Measurements from ENCODE around the gene NCOA1.

GRCh38 chr2:24558781-24559472 lies 67.9 kb downstream of the NCOA1 start:
- TF ChIP-seq POLR2A (IDR thresholded peaks at IDR 0.05) (no peak), CTCF (IDR thresholded peaks at IDR 0.05) (no peak)

Data from testis (tissue), 2 donors.